HG02759 (cell line): ENCODE measurements around the gene RETREG1.
"Not testable (repeated sequence)": the region's sequence is repeated elsewhere in the genome, so short reads cannot be mapped to it uniquely, and the experiment has no call there.

Experiments
- ATAC-seq: cut with Tn5 transposase; IDR thresholded peaks from one replicate; pipeline ENCODE4 v1.9.1; 2021; ENCODE audit warnings: mild to moderate bottlenecking, moderate library complexity; ENCODE audit not compliant: unreplicated experiment

The RETREG1 gene

DNA sequence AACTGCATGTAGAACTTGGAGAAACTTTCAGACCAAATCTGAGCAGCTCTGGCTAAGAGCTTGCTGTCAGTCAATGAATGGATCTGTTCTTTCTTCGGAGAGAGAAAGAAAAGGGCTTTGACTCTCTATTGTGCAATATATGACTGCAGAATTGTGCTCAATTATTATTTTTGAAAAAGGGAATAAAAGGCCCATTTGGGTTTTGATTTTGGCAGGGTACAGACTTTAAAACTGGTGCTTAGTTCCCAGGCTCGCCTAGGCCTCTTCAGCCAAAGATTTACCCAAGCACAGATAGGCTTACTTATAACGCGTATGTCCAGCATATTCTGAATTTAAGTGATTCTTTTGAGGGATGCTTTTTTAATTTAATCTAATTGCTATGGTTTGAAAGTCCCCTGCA, 59.3 kb downstream of the RETREG1 start:
- ATAC-seq, result no peak

DNA sequence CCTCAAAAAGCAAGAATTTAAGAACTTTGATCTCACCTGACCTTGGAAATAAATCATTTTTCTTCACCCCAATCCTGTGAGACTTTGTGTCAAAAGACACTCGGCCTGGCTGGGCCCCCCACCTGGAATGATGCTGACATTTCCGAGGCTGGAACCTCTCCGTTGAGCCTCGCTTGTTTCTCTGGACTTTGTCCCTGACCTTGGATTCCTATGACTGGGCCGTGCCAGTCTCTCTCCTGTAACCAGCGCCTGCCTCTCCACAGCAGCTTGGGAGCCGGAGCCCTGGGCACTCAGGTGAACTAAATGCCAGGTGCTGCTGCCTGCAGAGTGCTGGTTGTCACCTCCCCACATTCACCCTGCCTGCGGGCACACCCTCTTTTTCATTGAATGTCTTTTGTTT, 62.7 kb downstream of the RETREG1 start:
- no peak for ATAC-seq

DNA sequence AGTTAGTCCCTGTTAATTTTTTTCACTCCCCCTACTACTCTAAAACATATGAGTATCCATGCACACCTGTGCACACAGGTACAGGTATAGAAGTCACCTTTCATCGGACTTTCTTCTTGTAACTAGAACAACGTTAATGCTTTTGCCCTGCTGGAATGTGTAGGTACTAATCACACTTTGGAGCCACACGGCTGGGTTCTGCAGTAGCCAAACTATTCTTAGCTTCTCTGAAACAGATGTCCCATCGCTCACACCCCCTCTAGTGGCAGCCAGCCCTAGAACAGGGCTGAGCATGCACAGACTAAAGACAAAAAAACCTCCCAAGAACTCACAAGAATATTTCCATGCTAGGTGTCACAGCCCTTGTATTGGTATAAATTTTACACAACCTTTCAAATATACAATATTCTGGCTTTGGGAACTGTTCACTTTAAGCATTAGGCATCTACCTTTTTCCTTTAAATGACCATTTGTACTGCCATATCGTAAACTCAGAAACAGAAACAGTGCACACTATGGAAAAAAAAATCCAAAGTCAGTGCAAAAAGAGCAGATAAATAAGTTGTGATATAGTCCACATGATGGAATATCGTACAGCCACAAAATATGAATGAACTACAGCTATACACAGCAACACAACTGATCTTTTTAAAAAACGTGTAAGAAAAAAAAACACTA, 64.0 kb downstream of the RETREG1 start:
- ATAC-seq, result peak; percentile 87

DNA sequence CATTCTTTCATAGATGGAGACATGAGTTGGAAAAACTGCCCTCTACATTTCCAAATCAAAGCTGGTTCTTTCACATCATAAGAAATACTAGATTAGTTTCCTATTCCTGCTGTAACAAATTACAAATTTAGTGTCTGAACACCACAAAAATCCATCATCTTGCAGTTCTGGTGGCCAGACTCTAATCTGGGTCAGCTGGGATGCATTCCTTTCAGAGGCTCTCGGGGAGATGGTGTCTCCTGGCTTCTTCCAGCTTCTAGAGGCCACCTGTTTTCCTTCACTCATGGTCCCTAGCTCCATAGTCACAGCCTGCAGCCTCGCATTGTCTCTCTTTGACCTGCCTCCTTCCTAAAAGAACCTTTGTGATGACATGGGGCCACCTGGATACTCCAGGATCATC, 65.2 kb downstream of the RETREG1 start:
- no peak for ATAC-seq

DNA sequence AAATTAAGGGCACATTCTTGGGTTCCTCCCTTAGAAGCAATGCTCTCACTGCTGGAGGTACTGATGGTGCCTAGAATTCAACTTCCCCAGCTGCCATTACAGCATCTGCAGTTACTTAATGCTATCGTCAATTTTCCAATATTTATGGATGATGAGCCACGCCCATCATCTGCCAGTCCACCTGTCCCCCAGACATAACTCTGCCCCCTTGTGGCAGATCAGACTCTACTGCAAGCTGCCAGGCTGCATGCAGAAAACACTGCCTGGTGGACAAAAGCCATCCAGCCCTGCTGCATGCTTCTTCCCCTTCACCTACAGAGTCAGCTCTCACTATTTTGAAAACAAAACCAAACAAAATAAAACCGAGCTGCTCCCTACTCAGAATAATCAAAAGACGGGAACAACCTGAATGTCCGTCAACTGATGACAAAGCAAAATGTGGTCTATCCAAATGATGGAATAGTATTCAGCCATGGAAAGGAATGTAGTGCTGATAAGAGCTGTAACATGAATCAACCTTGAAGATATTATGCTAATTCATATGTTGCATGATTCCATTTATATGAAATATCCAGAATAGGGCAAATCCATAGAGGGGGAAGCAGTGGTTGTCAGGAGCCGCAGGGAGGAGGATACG, 66.4 kb downstream of the RETREG1 start:
- peak; percentile 80 for ATAC-seq

DNA sequence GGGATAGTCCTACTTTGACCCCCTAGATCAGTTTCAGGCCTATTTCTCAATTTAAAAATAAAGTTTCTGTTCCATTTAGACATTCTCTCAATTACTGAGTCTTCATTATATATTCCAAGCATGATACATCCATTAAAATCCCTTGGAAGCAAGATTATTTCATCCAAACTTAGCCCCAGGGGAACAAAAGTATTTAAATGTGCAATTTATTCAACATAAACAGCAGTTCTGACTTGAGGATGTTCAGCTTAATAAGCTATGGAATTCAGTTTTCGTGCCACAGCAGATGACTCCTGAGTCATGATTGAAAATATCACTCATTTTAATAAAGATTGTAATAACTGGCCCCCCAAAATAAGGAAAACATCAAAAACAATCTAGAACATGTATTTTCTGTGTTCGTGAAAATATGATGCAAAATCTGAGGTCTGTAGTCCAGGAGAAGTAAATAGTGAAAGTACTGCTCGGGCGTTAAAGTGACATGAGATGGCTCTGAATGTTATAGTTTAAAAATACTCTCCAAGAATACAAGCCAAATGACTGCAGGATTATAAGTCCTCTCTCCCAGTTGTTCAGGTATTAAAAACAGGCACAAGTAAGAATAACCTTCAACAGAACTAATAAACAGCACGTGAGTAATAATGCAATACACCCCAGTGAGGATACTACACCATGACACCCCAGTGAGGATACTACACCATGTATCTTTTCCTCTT, 67.1 kb downstream of the RETREG1 start:
- ATAC-seq, result no peak

DNA sequence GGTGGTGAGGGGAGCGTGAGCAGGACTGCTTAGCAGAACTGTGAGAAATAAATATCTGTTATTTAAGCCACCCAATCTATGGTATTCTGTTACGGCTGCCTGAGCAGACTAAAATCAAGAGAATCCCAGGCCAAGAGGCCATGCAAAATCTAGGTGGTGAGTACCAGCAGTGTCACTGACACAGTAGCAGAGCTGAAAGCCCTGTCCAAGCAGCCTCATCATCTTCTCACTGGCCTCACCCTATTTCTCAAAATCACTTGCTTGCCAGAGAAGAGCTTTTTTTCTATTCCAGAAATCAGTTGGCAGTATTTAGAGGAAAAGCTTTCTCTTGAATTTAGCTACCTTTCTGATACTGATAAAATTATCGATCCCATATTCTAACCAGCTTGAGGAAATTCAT, 68.0 kb downstream of the RETREG1 start:
- no peak for ATAC-seq

DNA sequence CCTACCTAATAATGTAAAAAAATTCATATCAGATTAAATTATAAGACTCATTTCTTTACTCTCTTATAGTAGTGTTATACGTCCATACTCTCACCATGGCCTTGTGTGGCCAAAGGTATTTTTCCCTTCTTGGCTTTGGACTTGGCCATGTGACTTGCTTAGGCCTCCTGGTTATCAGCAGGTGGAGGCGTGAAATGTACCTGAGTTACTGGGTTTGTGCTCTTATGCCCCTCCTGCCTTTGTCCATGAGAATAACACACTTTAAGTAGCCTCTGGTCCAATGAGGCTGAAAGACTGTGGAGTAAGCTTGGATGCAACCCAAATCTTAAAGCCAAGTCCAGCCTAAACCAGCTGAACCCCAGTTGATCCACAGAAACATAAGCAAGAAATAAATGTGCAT, 68.7 kb downstream of the RETREG1 start:
- no peak for ATAC-seq

DNA sequence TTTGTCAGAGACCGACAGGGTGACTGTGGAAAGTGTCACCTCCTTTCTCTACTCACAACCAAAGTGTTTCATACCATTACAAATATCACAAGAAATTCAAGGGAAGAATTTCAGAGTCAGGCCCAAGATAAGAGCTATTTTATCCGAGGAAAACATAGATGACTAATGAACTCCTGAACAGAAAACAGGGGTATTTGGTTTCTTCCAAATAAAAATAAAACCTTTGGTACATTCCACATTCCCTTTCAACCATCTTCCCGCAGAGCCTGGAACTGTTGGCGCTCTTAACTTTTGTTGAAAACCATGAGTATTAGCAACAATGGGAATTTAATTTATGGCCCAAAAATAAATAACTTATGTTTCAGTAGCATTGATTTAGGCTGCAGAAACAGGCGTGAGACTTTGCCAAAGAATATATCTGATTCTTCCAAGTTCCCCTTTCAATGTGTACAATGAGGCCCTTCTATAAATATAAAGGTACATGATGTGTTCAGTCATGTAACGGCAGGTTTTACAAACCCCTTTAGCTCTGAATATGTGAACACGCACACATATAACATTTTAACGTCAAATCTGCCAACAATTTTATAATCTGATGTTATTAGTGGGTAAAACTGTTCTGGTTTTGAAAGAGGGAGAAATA, 69.5 kb downstream of the RETREG1 start:
- no peak for ATAC-seq

DNA sequence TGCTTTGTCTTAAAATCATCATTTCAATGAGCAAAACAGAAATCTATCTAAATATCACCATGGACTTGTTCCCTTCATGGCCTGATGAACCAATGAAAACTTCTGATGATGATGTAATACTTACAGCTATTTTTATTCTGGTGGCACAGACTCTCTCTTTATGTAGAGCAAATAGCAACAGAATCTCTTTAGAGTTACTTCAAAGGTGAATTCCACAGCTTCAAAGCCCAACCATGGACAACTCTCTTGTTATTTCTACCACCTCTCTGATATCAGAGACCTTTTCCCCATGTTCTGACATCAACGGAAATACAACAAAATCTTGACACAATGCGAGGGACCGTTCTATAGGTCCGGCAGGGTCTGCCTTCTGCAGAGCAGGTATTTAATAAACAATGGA, 70.1 kb downstream of the RETREG1 start:
- ATAC-seq, result no peak

DNA sequence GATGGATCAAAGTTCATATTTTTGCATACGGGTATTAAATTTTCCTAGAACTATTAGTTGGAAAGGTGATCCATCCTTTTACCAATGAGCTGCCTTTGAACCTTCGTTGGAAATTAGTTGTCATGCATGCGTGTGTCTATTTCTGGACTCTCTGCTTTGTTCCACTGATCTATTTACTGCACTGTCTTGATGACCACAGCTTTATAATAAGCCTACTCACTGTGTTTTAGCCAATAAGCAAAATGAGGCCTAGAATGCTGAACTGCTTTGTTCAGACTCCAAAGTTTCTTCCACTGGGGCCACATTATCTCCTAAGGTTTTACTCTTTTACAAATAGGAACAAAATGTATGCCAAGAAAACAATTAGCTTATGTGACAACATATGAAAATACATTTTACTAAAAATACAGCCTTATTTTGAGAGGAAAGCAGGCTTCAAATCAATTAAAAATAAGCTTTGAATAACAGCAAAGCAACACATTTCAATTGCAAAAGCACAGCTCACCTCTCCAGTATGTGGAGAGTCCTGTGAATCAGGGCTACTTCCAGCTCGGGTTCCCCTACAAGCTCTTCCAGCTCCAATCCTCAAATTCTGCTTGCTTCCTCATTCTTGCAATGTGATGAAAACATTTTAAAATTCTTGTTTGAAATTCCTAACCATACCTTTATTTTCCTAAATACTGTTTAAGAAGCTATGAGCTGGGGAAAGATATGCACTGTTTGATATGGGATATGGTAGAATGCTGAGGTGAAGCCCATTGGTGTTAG, 72.0 kb downstream of the RETREG1 start:
- no peak for ATAC-seq

DNA sequence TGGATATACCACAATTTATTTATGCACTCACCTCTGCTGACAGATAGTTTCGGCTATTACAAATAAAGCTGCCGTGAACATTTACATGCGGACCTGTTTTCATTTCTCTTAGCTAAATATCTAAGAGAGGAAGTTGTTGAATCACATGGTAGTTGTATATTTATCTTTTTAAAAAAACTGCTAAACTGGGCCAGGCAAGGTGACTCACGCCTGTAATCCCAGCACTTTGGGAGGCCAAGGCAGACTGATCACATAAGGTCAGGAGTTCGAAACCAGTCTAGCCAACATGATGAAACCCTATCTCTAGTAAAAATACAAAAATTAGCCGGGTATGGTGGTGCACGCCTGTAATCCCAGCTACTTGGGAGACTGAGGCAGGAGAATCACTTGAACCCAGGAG, 73.6 kb downstream of the RETREG1 start:
- not testable (repeated sequence) for ATAC-seq

DNA sequence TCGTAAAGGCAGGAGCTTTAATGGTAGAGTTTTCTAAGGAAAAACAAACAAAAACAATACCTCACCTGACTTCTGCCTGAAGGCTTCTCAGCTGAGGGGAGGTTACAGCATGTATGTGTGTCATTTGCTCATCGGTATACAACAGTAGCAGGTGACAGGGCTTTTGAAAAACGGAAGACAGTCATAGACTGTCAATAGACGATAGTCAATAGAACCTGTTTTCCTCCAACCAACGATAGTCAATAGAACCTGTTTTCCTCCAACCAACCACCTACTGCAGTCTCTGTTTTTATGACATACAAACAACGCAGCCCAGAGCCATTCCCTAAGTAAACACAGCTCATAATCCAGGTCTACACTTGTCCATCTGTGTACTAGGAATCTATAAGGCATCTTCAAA, 74.6 kb downstream of the RETREG1 start:
- ATAC-seq, result no peak

DNA sequence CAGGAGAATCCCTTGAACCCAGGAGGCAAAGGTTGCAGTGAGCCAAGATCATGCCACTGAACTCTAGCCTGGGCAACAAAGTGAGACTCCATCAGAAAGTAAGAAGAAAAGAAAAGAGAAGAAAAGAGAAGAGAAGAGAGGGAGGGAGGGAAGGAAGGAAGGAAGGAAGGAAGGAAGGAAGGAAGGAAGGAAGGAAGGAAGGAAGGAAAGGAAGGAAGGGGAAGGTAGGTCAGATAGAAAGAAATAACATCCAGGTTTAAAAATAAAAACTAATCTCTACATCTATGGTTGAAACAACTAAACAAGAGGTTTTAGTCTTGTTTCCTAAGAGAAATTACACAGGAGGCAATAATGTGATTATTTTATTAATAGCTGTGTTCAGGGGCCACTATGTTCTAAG, 75.2 kb downstream of the RETREG1 start:
- ATAC-seq, result not testable (repeated sequence)

DNA sequence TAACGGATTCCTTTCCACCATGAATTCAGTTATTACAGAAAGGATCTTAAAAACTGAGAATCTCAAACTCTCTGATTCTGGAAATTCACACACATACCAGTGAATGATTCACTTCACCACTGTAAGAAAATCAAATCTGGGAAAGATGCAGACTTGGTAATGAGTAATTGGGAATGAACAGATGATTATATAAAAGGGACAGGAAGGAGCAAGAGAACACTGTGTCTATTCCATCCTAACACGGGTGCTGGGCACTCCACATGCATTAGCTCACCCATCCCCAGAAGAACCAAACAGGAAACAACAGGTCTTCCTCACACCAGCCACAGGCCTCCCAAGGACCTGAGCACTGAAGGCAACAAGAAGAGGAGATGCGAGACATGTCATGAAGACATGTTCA, 76.4 kb downstream of the RETREG1 start:
- ATAC-seq, result no peak

DNA sequence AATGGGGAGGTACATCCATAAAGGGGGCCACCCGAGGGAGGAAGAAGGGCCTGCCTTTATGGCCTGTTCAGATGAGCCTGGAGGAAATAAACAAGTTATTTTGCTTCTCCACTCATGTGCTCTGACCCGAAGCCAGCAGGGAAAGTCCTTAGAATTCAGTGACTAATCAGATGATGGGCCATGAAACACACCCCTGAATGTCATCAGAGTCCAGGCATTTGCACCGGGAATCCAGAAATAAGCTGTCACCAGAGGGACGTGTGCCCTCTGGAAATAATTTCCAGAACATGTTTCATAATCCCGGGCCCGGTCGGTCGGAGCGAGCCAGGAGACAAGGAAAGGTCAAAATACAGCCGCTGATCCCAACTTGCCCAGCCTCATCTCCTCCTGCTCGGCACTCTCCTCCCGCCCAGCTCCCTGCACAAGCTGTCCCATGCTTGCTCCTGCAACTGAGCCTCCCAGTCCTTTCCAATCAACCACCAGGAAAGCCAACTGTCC, 77.6 kb downstream of the RETREG1 start:
- ATAC-seq, result no peak

DNA sequence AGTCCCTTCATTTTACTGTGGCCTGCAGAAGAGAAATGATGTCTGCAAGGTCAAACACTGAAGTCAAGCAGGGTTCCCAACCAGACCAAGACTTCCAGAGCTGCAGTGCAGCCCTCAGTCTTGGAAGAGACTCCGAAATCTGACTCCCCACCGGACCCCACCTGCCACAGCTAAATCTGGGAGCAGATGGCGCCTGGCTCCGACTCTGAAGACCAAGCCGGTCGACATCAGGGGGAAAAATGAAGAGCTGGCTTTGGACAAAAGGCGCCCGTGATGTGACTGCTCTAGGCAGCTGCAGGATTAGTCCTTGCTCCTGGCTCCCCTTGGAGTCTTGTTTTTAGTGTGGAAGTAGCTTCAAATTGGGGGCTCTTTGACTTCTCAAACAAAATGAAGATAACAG, 78.8 kb downstream of the RETREG1 start:
- ATAC-seq, result no peak

DNA sequence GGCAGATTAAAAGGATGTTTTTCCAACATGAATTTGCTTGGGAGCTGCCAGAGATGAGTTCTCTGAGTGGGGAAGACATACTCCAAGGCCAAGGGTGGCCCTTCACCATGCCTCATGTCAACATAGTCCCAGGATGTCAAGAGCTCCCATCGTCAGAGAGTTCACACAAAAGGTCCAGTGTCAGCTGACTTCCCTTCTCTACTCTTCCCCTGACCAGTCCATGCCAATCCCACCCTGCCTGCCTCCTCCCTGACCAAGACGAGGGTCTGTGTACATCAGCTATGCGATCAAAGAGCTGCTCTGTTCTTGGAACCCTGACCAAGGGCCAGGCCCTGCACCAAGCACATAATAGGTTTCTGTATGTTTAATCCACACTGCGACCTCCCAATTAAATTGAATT, 80.0 kb downstream of the RETREG1 start:
- no peak for ATAC-seq

DNA sequence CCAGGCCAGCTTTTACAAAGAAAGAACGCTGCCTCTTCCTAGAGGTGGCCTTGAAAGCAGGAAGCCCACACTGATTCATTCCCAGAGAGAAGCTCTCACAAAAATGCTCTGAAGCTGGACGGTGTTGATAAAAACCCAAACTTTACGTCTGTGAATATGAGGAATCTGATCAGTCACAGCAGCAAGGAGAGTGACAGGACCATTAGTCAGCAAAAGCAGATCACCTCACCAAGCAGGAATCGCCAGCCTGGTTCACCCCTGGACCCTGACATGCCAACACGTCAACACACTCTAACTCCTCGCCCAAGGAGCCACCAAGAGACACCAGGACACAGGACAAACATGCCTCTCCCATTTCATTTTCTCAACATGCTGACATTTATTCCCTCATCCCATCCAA, 80.6 kb downstream of the RETREG1 start:
- no peak for ATAC-seq

DNA sequence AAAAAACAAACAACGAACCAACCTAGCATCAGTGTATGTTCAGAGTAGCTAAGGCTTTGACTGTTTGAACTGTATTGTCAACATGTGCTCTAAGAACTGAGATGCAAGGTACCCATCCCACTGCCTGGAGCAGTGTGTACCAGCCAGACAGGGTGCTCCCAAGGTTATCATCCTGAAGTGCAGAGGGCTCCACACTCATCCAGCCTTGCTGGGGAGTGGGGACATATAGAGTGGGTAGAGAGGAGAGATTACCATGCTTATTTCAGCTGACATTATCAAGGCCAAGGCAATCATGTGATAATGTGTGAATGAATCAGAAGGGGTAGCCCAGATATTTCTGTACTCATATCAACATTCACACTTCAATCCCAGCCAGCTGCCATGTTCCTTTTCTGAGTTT, 82.5 kb downstream of the RETREG1 start:
- ATAC-seq, result no peak
